Measurements from ENCODE around the gene EXOC8. TPM values are rescaled to one million over a fixed set of nuclear protein-coding genes. Genes with fewer than 3 reads are reported as not detected.

The EXOC8 gene
- polyA plus RNA-seq, 1 donor: 13.7 TPM

DNA sequence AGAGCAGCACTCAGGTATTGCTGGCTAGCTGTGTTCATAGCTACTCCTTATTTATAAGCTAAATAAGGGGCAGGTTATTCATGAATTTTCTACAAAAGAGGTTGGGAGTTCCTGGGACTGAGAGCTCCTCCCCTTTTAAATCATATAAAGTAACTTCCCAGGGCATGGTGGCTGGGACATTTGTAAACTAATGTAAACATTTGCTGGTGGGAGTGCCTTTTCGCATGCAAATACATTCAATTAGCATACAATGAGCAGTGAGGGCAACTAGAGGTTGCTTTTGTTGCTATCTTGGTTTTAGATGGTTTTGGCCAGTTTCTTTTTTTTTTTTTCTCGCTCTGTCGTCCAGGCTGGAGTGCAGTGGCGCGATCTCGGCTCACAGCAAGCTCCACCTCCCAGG lies 53.2 kb downstream of the EXOC8 start:
- no peaks in the 10 kb centered on the region for H3K4me1 ChIP-seq (ENCODE audit: control insufficient read depth, insufficient read depth, low read length)
- WGBS (ENCODE audit: insufficient coverage, low lambda C conversion rate): no CpG with 5 or more reads among the region's 6 CpGs

More for the DNA sequence above, 53.2 kb downstream of the EXOC8 start:
- H3K27ac ChIP-seq (ENCODE audit: low read length): no peak overlapping the region
- no peak overlapping the region for H3K4me3 ChIP-seq (ENCODE audit: low read length)
- no peaks in the 10 kb centered on the region for H3K36me3 ChIP-seq (ENCODE audit: control insufficient read depth, insufficient read depth, low read length)
- H3K9me3 ChIP-seq (ENCODE audit: control insufficient read depth, low read depth, low read length): no peaks in the 10 kb centered on the region
- H3K27me3 ChIP-seq (ENCODE audit: control insufficient read depth, insufficient read depth, low read length): no peaks in the 10 kb centered on the region
- DNase-seq: no peak

Other genes with a start within 250 kb of the EXOC8 start
- 1.1 TPM for gene TRIM67, start 175.8 kb downstream of the EXOC8 start, polyA plus RNA-seq
- 69.3 TPM for gene GNPAT, start 96.6 kb downstream of the EXOC8 start, polyA plus RNA-seq
- 9.9 TPM for gene SPRTN, start 441 bp upstream of the EXOC8 start, polyA plus RNA-seq
- 30.4 TPM for gene EGLN1, start 84.4 kb upstream of the EXOC8 start, polyA plus RNA-seq
- gene TSNAX, start 190.8 kb upstream of the EXOC8 start, polyA plus RNA-seq: 38.2 TPM

Data from large intestine (tissue), 3 donors.